OCI-LY1 (cell line): Measurements from ENCODE around the gene CAPN11.

ENCODE experiments used
- H2AFZ ChIP-seq: fragments of 200-600 bp; sonication (generic), shearing (Covaris generic); 2 replicates; pipeline ENCODE4 v1.6.0; 2014; ENCODE audit warnings: antibody characterized with exemption, mild to moderate bottlenecking, low read length
- H3F3A ChIP-seq: fragments of 200-600 bp; sonication (generic), shearing (Covaris generic); 2 replicates; pipeline ENCODE4 v1.6.0; 2014; ENCODE audit warnings: mild to moderate bottlenecking, antibody characterized with exemption, low read length, moderate library complexity; ENCODE audit not compliant: insufficient read depth
- H3K27ac ChIP-seq: fragments of 200-600 bp; sonication (generic); 2 replicates; pipeline ENCODE4 v1.5.1; 2014; ENCODE audit warnings: low read length, mixed run types, mild to moderate bottlenecking, low read depth; ENCODE audit not compliant: poor library complexity, severe bottlenecking
- H3K27me3 ChIP-seq: fragments of 200-600 bp; sonication (generic); 2 replicates; pipeline ENCODE4 v1.6.0; 2014; ENCODE audit warnings: antibody characterized with exemption, mild to moderate bottlenecking, low read length, moderate library complexity; ENCODE audit not compliant: insufficient read depth
- H3K36me3 ChIP-seq: fragments of 200-600 bp; sonication (generic); 2 replicates; pipeline ENCODE4 v1.6.1; 2014; ENCODE audit warnings: mild to moderate bottlenecking, antibody characterized with exemption, low read length, moderate library complexity, mixed read lengths; ENCODE audit not compliant: insufficient read depth
- H3K4me1 ChIP-seq: fragments of 200-600 bp; sonication (generic); 2 replicates; pipeline ENCODE4 v1.5.1; 2014; ENCODE audit warnings: mild to moderate bottlenecking, low read length, moderate library complexity; ENCODE audit not compliant: insufficient read depth, severe bottlenecking
- H3K4me2 ChIP-seq: fragments of 200-600 bp; sonication (generic), shearing (Covaris generic); 2 replicates; pipeline ENCODE4 v1.6.1; 2014; ENCODE audit warnings: low read length
- H3K4me3 ChIP-seq: fragments of 200-600 bp; sonication (generic); 2 replicates; pipeline ENCODE4 v1.5.1; 2014; ENCODE audit warnings: low read length, low read depth, mild to moderate bottlenecking, mixed read lengths; ENCODE audit not compliant: poor library complexity, severe bottlenecking
- H3K79me2 ChIP-seq: fragments of 200-600 bp; shearing (Covaris generic); 2 replicates; pipeline ENCODE4 v1.6.1; 2016; ENCODE audit warnings: mixed run types, low read length, mixed read lengths; ENCODE audit not compliant: insufficient read depth
- H3K9ac ChIP-seq: fragments of 200-600 bp; sonication (generic), shearing (Covaris generic); 2 replicates; pipeline ENCODE4 v1.6.1; 2014; ENCODE audit warnings: mild to moderate bottlenecking, low read length, mixed read lengths
- H3K9me2 ChIP-seq: fragments of 200-600 bp; sonication (generic), shearing (Covaris generic); 2 replicates; pipeline ENCODE4 v1.6.1; 2014; ENCODE audit warnings: low read depth, mild to moderate bottlenecking, low read length, mixed read lengths
- H3K9me3 ChIP-seq: fragments of 200-600 bp; shearing (Covaris generic); 2 replicates; pipeline ENCODE4 v1.6.1; 2014; ENCODE audit warnings: low read length, mixed read lengths
- H4K20me1 ChIP-seq: fragments of 200-600 bp; sonication (generic), shearing (Covaris generic); 2 replicates; pipeline ENCODE4 v1.6.0; 2016; ENCODE audit warnings: mild to moderate bottlenecking, low read length; ENCODE audit not compliant: insufficient read depth
- EZH2 ChIP-seq: fragments of 200-600 bp; sonication (generic), shearing (Covaris generic); IDR thresholded peaks from 2 replicates; pipeline ENCODE4 v1.8.0; 2017; ENCODE audit warnings: borderline replicate concordance, mixed run types, mild to moderate bottlenecking, antibody characterized with exemption, low read length, moderate library complexity, mixed read lengths
- TF ChIP-seq, protein P1 (sequence below): fragments of 200-600 bp; sonication (generic), shearing (Covaris generic); IDR thresholded peaks from 2 replicates; pipeline ENCODE4 v1.5.1; 2017; ENCODE audit warnings: mild to moderate bottlenecking, antibody characterized with exemption, low read length, moderate library complexity, mixed read lengths

The CAPN11 gene

DNA sequence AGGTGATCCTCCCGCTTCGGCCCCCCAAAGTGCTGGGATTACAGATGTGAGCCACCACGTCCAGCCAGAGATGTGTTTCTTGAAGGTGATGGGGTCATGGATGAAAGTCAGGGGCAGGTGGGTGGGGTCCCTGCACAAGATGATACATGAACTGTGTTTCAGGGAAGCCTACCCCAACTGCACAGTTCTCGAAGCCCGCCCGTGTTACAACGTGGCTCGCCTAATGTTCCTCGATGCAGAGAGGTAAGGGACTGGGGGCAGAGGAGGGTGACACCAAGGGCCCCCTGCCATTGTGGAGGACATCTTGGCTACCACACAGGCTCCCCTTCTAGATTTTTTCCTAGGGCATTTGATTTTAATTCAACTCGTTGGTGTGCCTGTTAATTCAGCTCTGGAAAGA is 11.9 kb upstream of the CAPN11 start:
- Histone ChIP-seq H3K9me3 (no peaks in the 10 kb centered on the region), H3K4me2 (no peak overlapping the region), H3K36me3 (no peaks in the 10 kb centered on the region)

DNA sequence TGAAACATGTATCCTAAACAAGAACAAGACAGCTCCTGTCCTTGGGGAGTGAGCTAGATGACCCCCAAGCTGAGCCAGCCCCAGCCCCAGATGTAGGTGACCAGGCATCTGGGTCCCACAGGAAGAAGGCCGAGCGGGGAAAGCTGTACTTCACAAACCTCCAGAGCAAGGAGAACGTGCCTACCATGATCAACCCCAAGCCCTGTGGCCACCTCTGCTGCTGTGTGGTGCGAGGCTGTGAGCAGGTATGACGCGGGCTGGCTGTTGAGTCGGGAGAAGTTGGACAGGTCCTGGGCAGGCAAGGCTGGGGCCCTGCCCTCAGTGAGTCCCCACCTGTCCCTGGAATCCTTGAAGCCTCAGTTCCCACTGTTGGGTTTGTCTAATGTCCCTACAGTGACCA is 11.4 kb upstream of the CAPN11 start:
- TF ChIP-seq EZH2, result no peak
- TF ChIP-seq, protein P1, sequence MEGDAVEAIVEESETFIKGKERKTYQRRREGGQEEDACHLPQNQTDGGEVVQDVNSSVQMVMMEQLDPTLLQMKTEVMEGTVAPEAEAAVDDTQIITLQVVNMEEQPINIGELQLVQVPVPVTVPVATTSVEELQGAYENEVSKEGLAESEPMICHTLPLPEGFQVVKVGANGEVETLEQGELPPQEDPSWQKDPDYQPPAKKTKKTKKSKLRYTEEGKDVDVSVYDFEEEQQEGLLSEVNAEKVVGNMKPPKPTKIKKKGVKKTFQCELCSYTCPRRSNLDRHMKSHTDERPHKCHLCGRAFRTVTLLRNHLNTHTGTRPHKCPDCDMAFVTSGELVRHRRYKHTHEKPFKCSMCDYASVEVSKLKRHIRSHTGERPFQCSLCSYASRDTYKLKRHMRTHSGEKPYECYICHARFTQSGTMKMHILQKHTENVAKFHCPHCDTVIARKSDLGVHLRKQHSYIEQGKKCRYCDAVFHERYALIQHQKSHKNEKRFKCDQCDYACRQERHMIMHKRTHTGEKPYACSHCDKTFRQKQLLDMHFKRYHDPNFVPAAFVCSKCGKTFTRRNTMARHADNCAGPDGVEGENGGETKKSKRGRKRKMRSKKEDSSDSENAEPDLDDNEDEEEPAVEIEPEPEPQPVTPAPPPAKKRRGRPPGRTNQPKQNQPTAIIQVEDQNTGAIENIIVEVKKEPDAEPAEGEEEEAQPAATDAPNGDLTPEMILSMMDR, result no peak
- H3K27ac ChIP-seq, result no peak overlapping the region
- no peak overlapping the region for H3K4me3 ChIP-seq
- H2AFZ ChIP-seq, result no peak overlapping the region
- no peak overlapping the region for H3K9ac ChIP-seq
- H3K79me2 ChIP-seq, result no peaks in the 10 kb centered on the region
- H3K36me3 ChIP-seq, result no peaks in the 10 kb centered on the region
- H3K9me2 ChIP-seq, result no peaks in the 10 kb centered on the region
- no peaks in the 10 kb centered on the region for H4K20me1 ChIP-seq
- H3K4me1 ChIP-seq, result no peaks in the 10 kb centered on the region
- H3K4me2 ChIP-seq, result no peak overlapping the region
- H3F3A ChIP-seq, result no peaks in the 10 kb centered on the region
- no peaks in the 10 kb centered on the region for H3K27me3 ChIP-seq
- H3K9me3 ChIP-seq, result no peaks in the 10 kb centered on the region

More for the DNA sequence above, 11.9 kb upstream of the CAPN11 start:
- Histone ChIP-seq H3K4me3 (no peak overlapping the region), H3K79me2 (no peaks in the 10 kb centered on the region), H3K9me2 (no peaks in the 10 kb centered on the region), H3K27ac (no peak overlapping the region), H3F3A (no peaks in the 10 kb centered on the region), H3K9ac (no peak overlapping the region), H3K27me3 (no peaks in the 10 kb centered on the region), H4K20me1 (no peaks in the 10 kb centered on the region), H3K4me1 (no peaks in the 10 kb centered on the region), H2AFZ (no peak overlapping the region)
- TF ChIP-seq EZH2, result no peak
- TF ChIP-seq, protein P1, result no peak

DNA sequence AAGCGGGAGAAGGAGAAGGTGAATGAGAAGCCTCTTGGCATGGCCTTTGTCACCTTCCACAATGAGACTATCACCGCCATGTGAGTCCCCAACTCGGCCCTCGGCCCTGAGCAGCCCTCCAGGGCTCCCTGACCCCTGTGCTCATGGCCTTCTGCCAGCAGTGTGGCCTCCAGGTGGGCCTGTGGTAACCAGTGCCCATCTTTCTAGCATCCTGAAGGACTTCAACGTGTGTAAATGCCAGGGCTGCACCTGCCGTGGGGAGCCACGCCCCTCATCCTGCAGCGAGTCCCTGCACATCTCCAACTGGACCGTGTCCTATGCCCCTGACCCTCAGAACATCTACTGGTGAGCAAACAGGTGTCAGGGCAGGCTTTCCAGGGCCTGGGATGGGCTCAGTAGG is 10.3 kb upstream of the CAPN11 start:
- Histone ChIP-seq H3K4me2 (no peak overlapping the region), H3K4me3 (no peak overlapping the region), H3K27ac (no peak overlapping the region), H4K20me1 (no peaks in the 10 kb centered on the region), H3K9me2 (no peaks in the 10 kb centered on the region), H3F3A (no peaks in the 10 kb centered on the region), H3K9ac (no peak overlapping the region), H3K27me3 (no peaks in the 10 kb centered on the region), H3K9me3 (no peaks in the 10 kb centered on the region), H3K36me3 (no peaks in the 10 kb centered on the region), H3K79me2 (no peaks in the 10 kb centered on the region), H2AFZ (no peak overlapping the region), H3K4me1 (no peaks in the 10 kb centered on the region)
- no peak for TF ChIP-seq EZH2
- TF ChIP-seq, protein P1, result no peak
